Measurements from ENCODE around the gene TTC28.
A peak's percentile ranks its signal among the peaks of the same experiment; 100 is the strongest.

Gene TTC28

GRCh38 chr22:28015676-28016601 is 663.7 kb downstream of the TTC28 start:
- peak; percentile 86 for DNase-seq

DNA sequence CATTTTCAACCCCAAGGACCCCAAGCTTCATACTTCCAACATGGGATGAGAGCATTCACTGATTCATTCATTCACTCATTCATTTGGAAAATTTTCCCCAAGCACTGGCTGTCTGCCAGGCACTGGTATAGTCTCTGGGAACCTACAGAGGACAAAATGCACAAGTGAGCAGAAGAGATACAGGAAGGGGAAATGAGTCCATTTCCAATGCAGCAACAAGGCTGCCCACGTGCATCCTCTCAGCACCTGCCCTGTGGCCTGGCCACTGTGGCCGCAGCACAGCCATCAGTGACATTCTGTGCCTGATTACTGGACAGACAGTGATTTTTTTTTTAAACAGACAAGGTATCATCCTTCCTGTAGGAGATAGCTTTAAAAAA is 664.6 kb downstream of the TTC28 start:
- DNase-seq, result no peak

DNA sequence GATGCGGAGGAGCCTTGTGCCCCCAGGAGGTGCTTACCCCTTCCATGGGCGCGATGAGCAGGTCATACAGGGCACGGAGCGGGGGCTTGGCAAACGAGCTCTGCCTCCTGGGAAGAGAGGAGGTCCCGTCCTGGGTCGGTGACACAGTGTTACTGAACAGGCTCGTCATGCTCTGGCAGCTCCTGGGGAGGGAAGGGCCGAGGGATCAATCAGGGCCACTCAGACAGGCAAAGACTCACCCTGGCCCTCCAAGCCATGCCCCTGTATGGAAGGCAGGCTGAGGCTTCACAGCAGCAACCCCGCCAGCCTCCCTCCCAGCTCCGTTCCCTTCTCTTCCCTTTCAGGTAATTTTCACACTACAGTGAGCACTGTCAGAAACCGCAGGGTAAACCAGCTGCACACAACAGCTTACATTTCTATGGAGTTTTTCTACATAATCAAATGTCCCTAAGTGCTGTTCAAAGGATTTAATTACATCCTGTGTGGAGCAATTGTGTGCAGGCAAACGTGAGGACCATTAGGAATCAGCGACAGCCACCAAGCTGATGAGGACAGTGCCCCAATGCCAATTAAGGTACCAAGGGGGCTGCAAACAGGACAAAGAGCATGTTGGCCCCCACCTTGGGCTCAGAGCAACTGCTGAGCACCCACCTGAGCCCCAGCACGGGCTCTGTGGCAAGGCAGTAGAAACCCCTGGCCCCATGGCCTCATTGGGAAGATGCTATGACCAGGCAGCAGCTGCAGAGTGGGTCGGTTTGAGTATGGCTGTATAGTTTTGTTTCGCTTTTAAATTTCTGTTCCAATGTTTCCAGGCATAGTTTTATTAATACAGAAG is 665.2 kb downstream of the TTC28 start:
- DNase-seq, result peak; percentile 72

GRCh38 chr22:28013611-28014010 is 666.0 kb downstream of the TTC28 start:
- DNase-seq, result no peak

DNA sequence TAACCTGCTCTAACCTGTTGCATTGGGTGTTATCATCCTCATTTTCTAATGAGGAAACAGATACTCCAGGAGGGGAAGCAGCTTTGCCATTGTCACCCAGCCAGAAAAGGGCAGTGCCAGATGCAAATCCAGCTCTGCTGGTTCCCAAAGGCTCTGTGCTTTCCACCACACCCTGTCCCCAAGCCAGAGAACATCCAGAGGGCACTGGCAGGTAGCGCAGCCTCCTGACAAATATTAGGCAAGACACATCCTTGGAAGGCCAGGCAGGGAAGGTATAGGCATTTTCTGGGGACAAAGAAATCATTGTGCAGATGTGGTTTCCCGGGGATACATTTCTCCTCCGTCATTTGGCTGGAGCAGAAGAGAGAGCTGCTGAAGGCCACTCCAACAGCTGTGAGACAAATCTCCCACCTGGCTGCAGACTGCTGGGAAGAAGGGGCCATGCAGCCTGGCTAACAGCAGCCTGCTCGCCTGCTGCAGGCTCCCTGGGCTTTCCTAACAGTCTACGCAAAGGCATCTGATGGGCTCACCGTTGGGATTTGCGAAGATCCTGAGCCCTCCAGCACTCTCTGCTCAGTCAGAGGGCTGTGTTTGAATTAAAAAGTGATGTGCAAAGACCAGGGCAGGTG is 666.7 kb downstream of the TTC28 start:
- DNase-seq, result no peak

DNA sequence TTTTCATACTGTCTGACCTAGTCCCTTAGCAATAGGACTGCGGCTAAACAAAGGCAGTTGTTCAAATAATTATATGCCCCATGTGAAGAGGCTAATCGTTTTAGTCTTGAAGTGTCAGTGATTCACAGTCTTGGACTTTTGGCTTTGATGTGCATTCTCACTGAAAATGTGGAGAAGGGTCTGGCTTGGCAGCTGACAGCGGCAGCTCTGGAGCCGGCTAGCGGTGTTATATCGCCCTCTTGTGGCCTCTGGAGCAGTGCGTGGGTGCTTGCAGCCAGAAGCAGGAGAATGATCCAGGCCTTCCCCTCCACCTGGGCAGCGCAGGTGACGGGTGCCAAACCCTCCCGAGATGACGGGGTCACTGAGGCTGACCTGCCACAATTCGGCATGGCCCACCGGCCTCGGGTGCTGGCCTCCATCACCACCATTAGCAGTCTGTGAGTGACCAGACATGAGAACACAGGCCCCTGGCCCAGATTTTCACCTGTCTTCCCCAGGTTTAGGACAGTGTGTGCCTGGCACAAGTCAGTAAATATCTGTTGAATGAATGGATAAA is 670.3 kb downstream of the TTC28 start:
- peak; percentile 86 for DNase-seq

DNA sequence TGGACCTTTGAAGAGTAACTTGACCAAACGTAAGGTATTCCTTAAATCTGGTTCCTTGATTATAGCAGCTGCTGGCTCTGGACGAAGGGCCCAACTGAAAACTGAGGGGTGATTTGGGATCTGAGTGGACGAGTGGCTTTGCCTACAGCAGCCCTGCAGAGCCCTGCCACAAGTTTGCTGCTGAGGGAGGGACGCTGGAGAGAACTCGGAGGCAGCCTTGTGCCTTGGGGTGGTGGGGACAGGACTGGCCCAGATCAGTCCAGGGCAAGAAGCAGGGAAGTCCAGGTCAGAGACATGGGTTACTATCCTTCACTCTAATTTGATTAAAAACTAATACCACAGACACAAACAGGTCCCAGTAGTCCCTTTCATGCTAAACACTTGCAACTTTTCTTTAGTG is 671.0 kb downstream of the TTC28 start:
- no peak for DNase-seq

DNA sequence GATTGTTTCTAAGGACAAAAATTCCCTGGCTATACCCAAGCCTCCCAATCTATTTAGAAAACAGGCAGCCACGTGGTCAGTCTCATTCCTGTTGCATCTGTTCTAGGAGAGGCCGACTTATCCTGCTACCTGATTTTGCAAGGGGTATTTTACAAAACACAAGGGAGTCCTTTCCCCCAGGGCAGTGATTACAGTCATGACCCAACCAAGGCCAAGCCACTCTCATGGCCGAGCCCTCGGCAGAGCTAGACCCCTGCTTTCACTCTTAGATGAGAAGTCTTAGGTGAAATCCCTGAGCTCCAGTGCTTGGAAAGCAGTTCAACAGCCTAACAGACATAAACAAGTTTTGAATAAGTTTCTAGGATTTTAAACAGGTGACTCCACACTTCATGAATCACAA is 671.6 kb downstream of the TTC28 start:
- DNase-seq, result no peak

- DNase-seq, result no peak
These were observed 673.4 kb downstream of the TTC28 start for GRCh38 chr22:28006271-28006670.

DNA sequence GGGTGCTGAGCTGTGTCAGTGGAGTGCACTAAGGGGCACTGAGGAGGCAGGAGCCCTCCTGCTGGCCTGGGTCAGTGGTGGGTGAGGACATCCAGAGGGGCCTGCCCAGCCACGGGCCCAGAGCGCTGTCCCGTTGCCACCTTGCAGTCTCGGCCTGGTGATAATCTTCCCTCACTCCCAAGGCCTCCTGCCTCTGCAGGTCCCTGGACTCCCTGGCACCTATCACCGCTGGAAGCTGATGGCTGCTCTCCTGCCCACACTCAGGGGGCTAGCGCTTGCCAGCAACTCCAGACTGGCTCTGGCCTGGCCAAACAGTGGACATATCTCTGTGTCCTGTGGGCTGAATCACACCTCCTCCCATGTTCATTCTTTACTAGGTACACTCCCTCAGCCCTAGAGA is 674.1 kb downstream of the TTC28 start:
- DNase-seq, result no peak

DNA sequence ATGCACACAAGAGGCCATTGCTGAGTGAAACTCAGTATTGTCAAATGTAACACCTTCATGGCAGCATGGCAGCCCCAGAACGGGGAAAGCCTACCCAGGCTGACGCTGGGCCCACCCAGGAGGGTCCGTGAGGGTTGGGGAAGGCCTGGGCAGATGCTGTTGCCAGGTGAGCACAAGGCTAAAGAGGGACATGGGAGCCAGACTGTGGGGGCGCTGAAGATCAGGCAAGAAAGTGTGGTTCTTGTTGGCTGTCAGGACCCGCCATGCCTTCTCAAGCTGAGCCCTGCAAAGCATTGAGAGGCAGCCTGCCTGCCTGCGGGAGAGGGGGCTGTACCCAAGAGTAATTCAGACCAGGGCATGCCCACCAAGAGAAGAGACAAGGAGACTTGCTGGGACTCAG is 675.6 kb downstream of the TTC28 start:
- no peak for DNase-seq

- peak; percentile 33 for DNase-seq
These were observed 676.6 kb downstream of the TTC28 start for GRCh38 chr22:28002863-28003565.

- DNase-seq, result peak; percentile 75
These were observed 677.4 kb downstream of the TTC28 start for GRCh38 chr22:28002181-28002700.

DNA sequence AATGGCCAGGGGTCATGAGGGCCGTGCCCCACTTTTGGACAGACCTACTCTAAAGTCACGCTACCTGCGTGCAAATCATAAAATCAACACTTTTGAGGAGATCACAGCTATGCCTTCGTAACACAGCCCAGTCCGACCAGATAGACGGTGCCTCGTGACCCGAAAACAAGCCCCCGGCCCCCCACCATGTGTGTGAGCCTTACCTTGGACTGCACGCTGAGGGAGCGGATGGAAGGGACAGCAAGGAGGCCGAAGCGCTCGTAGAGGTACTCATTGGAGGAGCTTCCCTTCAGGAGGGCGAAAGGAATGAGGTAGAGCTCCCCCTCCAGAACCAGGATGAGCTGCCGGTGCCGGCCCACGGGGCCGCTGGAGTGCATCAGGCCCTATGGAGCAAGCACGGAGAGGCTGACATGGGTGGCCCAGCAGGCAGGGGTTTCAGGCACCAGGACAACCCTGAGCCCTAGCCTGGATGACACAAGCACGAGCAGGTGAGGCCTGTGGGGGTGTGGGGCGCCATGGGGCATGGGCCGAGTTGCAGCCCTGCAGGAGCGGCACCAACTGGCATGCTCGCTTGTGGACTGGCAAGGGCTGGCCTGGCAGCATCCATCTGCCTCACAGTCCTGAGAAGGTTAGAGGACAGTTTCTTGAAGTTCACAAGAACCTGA is 678.3 kb downstream of the TTC28 start:
- no peak for DNase-seq

- DNase-seq, result no peak
These were observed 679.3 kb downstream of the TTC28 start for GRCh38 chr22:28000361-28000760.

- no peak for DNase-seq
These were observed 679.8 kb downstream of the TTC28 start for GRCh38 chr22:27999876-28000275.

GRCh38 chr22:27998511-27999410 is 680.9 kb downstream of the TTC28 start:
- no peak for DNase-seq

DNA sequence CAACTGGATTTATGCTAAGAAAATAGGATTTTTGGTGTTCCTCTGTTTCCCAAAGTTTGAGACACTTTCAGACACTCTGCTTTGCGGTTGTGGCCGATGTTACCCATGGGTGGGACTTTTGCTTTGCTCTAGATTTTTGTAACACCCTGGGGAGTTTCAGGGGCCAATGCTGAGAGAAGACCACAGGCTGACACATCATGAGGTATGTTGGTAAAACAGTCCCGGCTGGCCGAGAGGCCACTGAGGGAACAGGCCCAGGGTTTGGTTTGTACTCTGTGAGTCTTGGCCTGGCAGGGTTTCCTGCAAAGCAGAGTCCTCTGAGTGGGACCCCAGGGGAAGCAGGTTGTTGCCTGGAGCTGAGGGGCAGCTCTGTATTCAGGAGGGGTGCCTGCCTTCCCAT is 682.1 kb downstream of the TTC28 start:
- DNase-seq, result no peak

GRCh38 chr22:27996981-27997380 is 682.7 kb downstream of the TTC28 start:
- DNase-seq, result no peak

GRCh38 chr22:27996529-27996925 is 683.1 kb downstream of the TTC28 start:
- no peak for DNase-seq
